ENCODE results near the gene TAC4.

DNA sequence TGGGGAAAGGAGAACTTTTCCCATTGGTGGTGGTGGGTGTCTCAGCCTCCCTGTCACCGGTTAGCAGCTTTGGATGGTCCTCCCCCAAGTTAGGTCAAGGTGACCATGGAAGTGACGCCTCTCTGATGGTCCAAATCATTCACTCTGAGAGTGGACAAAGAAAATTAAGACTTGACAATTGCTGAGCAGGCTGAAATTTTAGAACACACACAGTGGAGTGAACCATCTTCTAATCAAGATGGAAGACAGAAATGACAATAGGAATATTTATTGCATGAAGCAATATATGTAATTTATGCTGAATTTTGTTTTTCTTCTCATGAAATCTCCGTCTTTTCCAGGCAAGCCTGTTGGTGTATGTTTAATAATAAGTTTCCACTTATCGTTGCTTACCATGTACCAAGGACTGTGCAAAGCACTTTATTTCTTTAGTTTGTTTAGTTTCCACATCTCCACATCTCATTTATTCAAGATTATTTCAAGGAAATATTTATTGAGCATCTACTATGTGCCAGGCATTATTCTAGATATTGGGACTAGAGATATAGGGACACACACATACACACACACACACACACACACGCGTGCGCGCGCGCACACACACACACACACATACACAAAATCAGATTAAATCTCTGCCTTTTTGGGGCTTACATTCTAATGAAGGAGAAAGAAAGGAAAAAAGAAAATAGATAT, 44.0 kb upstream of the TAC4 start:
- TF ChIP-seq, protein P1, sequence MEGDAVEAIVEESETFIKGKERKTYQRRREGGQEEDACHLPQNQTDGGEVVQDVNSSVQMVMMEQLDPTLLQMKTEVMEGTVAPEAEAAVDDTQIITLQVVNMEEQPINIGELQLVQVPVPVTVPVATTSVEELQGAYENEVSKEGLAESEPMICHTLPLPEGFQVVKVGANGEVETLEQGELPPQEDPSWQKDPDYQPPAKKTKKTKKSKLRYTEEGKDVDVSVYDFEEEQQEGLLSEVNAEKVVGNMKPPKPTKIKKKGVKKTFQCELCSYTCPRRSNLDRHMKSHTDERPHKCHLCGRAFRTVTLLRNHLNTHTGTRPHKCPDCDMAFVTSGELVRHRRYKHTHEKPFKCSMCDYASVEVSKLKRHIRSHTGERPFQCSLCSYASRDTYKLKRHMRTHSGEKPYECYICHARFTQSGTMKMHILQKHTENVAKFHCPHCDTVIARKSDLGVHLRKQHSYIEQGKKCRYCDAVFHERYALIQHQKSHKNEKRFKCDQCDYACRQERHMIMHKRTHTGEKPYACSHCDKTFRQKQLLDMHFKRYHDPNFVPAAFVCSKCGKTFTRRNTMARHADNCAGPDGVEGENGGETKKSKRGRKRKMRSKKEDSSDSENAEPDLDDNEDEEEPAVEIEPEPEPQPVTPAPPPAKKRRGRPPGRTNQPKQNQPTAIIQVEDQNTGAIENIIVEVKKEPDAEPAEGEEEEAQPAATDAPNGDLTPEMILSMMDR (conservative IDR thresholded peaks at IDR 0.05), result no peak
- TF ChIP-seq ZFX (IDR thresholded peaks at IDR 0.05), result no peak

All from C4-2B (cell line).